ENCODE data around the gene TRMT1. TPM values are rescaled to one million over a fixed set of nuclear protein-coding genes. Genes with fewer than 3 reads are reported as not detected.

TRMT1 gene
- total RNA-seq, 1 donor from 2014 or later: 153 TPM

DNA sequence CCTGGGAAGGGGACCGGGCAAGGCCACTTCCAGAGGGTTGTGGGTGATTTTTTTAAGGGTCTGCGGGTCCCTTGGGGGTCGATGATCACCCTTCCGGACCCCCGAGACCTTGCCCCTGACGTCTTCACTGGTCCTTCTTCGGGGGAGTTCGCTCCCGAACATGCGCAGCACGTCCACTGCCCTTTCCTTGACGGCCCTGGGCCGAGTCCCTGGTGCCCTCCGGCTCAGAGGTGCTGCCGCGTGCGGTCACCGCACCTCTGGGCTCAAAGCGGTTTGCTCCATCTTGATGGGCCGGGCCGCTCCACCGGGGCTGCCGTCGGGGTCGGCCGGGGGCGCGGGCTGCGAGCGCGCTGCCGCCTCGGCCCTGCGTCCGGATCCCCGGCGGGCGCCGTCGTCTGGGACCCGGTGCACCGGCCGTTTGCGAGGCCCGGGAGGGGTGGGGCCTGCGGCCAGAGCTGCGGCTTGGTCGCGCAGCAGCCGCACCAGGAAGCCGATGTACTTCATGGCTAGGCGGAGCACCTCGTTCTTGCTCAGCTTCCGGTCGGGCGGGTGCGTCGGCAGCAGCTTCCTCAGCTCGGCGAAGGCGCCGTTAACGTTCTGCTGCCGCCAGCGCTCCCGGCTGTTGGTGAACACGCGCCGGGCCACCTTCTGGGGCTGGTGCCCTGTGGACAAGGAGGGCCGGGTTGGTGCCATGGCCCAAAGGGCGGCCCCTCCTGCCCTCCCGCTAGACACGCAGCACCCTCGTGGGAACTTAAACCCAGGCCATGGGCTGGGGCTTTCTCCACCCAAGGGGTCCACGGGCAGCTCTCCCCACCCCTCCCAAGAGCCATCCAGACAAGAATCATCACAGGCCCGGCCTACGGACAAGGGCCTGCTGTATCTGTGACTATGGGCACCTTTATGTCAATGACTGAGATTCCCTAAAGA lies 17.2 kb downstream of the TRMT1 start:
- H3K4me3 Mint-ChIP-seq: peak overlapping the region; percentile 80
- peaks cover 47% of the 10 kb centered on the region for H3K4me1 Mint-ChIP-seq
- peaks cover 24% of the 10 kb centered on the region for H3K27me3 Mint-ChIP-seq
- DNase-seq: peak; percentile 94
- peak overlapping the region; percentile 92 for H3K27ac Mint-ChIP-seq
- H3K9me3 Mint-ChIP-seq: no peaks in the 10 kb centered on the region
- peaks cover 5% of the 10 kb centered on the region for H3K36me3 Mint-ChIP-seq (ENCODE audit: low read depth)
- intact Hi-C loops (cut with micrococcal nuclease): loop anchor here (1.0 to 5.0 kb wide), 2 partner anchors 87 to 262 kb away; partner anchors contain the start of gene MAST1

DNA sequence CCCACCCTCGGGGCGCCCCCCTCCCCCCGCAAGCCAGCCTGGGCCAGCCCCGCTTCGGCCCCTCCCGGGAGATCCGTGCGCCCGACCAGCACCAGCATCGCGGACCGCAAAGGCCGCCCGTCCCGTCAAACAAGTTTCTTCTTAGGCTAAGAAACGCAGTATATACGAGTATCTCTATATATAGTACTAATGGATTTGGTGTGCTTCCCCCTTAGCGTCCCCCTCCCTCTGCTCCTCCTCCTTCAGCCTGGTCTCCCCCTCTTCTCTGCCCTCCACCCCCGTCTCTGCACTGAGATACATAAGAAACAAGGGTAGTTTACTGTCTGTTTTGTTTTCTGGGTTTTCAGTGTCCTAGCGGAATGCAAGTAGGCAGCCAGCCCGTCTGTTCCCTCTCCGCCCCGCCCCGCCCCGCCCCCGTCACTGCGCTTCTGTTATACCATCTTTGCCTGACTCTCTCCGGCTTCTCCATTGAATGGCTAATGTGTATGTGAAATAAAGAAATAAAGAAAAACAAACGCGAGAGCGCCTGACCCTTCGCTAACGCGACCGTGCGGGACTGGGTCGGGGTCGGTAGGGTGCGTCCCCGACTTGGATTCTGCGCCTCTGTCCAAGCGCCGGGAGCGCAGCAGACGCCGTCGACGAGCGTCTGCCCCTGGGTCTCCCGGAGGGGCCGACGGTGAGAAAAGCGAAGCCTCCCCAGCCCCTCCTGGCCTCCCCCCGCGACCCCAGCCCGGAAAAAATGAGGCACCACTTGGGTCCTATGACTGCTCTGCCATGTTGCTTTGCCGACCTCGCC lies 18.1 kb downstream of the TRMT1 start:
- peak overlapping the region; percentile 78 for H3K27ac Mint-ChIP-seq
- peak; percentile 76 for DNase-seq

DNA sequence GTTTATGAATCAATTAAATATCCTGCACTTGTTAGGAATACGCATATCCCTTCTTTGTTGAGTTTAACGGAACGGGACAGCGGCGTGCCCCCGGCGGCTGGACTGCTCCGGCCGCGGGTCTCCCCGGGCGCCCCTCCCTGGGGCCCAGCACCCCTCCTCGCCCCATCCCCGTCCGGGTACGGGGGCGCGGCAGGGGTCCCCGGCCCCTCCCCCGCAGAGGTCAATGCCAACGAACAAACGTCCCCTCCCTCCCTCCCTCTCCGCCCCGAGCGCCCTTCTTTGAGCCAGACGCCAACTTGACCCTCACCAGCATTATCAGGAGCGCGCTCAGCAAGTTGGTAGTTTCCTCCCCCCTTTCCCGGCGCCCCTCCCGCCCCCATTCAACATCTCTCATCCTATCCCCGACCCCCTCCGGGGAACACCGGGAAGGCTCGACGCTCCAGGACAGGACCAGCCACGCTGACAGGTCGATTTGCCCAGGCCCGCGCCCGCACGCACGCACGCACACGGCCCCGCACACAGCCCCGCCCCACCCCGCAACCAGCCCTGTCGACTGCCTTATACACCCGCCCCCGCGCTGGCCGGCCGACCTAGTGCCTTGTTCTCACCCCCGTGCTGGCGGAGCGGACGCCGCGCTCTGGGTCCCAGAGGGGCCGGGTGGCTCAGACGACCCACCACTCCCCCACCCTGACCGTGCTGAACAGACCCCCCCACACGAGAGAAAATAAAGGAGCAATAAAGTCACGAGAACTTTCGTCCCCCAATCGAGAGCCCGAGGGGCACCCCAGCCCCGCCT lies 18.9 kb downstream of the TRMT1 start:
- intact Hi-C loops (cut with micrococcal nuclease): loop anchor here (5.0 kb wide), 1 partner anchor 260 kb away; the partner anchor contains the start of gene MAST1
- Mint-ChIP-seq H3K4me3 (peak overlapping the region; percentile 80), H3K36me3 (ENCODE audit: low read depth) (peaks cover 5% of the 10 kb centered on the region), H3K27ac (peak overlapping the region; percentile 83), H3K27me3 (peaks cover 28% of the 10 kb centered on the region), H3K4me1 (peaks cover 46% of the 10 kb centered on the region), H3K9me3 (no peaks in the 10 kb centered on the region)
- DNase-seq: peak; percentile 74

More for the DNA sequence above, 18.1 kb downstream of the TRMT1 start:
- H3K4me1 Mint-ChIP-seq: peaks cover 51% of the 10 kb centered on the region
- peak overlapping the region; percentile 80 for H3K4me3 Mint-ChIP-seq
- peaks cover 5% of the 10 kb centered on the region for H3K36me3 Mint-ChIP-seq (ENCODE audit: low read depth)
- peaks cover 28% of the 10 kb centered on the region for H3K27me3 Mint-ChIP-seq
- no peaks in the 10 kb centered on the region for H3K9me3 Mint-ChIP-seq
- intact Hi-C loops (cut with micrococcal nuclease): loop anchor here (1.0 to 5.0 kb wide), 2 partner anchors 86 to 261 kb away; partner anchors contain the start of gene MAST1

DNA sequence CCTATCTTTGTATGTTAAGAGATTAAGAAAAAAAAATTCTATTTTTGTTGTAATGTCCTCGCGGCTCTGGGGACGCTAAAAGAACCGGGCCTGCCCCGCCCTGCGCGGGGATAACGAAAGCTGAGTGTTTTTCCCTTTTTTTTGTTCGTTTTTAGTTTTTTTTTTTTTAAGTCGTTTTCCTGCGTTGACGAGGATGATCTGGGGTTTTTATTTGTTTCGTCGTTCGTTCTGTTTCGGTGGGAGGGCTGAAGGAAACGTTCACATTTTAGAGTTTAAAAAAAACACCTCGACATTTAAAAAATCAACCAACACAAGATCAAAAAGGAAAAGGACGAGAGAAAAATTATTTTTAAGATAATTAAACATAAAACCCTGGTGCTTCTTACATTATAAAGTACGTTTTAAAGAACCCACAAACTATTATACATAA lies 19.5 kb downstream of the TRMT1 start:
- Mint-ChIP-seq H3K4me3 (peak overlapping the region; percentile 79), H3K36me3 (ENCODE audit: low read depth) (peaks cover 5% of the 10 kb centered on the region), H3K27ac (peak overlapping the region; percentile 70), H3K27me3 (peaks cover 28% of the 10 kb centered on the region), H3K9me3 (no peaks in the 10 kb centered on the region), H3K4me1 (peaks cover 44% of the 10 kb centered on the region)
- intact Hi-C loops (cut with micrococcal nuclease): loop anchor here (5.0 kb wide), 1 partner anchor 260 kb away; the partner anchor contains the start of gene MAST1
- peak; percentile 71 for DNase-seq

DNA sequence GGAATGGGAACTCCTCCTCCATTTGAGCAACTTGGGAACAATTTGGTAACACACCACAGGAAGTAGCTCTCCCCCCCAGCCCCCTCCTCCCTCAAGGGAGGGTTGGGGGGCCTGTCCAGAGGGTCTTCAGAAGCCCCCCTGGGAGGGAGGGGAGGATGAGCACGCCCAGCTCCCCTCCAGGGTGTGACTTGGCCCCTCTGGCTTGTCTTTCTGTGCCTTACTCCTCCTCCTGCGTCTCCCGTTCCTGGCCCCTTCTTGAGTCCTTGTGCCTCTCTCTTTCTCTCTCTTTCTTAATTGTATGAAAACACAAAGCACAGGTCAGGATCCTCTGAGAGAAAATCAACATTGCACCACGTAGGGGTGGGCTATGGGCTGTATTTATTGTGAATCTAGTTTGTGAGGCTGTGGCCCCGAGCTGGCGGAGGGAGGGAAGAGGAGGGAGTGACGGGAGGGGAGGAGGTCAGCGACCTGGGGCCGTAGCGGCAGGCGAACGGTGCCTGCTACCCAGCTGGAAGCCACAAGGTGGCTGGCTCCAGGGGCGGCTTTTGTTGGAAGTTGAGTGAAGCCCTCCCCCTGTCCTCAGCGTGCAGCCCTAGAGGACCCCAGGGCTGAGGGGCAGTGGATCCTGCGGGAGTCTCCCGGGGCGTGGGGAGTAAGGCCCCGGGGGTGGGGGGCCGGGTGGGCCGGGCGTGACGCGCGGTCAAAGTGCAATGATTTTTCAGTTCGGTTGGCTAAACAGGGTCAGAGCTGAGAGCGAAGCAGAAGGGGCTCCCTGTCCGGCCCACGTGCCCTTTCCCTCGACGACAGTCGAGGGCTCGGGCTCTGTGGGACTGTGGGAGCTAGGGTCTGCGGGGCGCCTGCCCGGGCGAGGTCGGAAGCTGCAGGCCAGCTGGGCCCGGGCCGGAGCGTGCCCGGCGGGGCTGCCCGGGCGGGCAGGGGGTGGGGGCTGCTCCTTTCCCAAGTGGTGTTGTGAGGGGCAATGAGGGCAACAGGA lies 20.3 kb downstream of the TRMT1 start:
- no peak for DNase-seq
- H3K36me3 Mint-ChIP-seq (ENCODE audit: low read depth): peaks cover 5% of the 10 kb centered on the region
- peak overlapping the region; percentile 76 for H3K4me3 Mint-ChIP-seq
- peak overlapping the region; percentile 49 for H3K27ac Mint-ChIP-seq
- H3K9me3 Mint-ChIP-seq: no peaks in the 10 kb centered on the region
- peaks cover 38% of the 10 kb centered on the region for H3K4me1 Mint-ChIP-seq
- intact Hi-C loops (cut with micrococcal nuclease): loop anchor here (5.0 kb wide), 1 partner anchor 259 kb away; the partner anchor contains the start of gene MAST1
- peaks cover 26% of the 10 kb centered on the region for H3K27me3 Mint-ChIP-seq

DNA sequence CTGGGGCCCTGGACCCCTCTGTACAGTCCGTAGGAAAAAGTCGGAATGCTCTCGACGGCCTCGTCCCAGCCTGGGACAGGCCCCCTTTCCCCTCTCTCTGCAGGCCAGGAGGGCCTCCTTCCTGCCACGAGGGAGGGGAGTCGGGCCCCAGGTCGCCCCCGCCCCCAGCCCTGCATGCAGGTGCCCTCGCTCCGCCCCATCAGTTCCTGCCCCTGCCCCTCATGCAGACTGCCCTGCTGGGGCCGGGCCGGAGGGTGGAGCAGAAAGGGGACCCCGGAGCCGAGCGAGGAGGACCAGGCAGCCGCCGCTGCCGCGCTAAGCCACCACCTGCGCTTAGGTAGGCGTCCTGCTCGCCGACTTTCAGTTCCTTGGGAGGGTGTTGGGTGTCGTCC lies 21.2 kb downstream of the TRMT1 start:
- no peak overlapping the region for H3K27ac Mint-ChIP-seq
- intact Hi-C loops (cut with micrococcal nuclease): loop anchor here (5.0 kb wide), 1 partner anchor 258 kb away; the partner anchor contains the start of gene MAST1
- DNase-seq: peak; percentile 71
- H3K4me1 Mint-ChIP-seq: peaks cover 36% of the 10 kb centered on the region
- no peak overlapping the region for H3K4me3 Mint-ChIP-seq
- H3K27me3 Mint-ChIP-seq: peaks cover 26% of the 10 kb centered on the region
- peaks cover 5% of the 10 kb centered on the region for H3K36me3 Mint-ChIP-seq (ENCODE audit: low read depth)
- H3K9me3 Mint-ChIP-seq: no peaks in the 10 kb centered on the region

DNA sequence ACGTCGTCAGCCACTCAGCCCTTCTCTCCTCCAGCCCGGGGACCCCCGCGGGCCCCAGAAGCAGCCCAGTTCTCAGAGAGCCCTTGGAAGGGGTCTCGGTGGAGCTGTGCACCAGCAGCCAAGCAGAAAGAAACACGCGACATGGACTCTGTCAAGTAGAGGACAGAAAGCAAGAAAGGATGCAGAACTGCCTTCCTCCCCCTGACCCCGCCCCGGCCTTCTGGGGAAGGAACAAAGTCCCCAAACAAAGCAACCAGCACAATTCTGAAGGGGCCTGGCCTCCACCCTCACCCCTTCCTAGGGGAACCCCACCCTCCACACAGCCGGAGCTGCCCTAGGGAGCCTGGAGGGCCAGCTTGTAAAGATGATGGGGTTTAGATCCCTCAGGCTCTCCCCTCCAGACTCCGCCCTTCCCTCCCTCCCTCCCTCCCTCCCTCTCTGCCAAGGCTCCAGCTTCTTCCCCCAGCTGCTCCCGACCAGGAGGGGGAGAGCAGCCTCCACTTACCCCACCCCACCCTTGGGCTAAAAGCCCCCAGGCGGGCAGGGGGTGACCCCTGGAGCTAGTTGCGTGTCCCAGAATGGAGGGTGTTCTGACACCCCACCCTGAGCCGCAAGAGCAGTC lies 21.7 kb downstream of the TRMT1 start:
- peak; percentile 74 for DNase-seq
- peaks cover under 1% of the 10 kb centered on the region for H3K36me3 Mint-ChIP-seq (ENCODE audit: low read depth)
- intact Hi-C loops (cut with micrococcal nuclease): loop anchor here (5.0 kb wide), 1 partner anchor 258 kb away; the partner anchor contains the start of gene MAST1
- peak overlapping the region; percentile 23 for H3K4me3 Mint-ChIP-seq
- no peaks in the 10 kb centered on the region for H3K9me3 Mint-ChIP-seq
- peaks cover 31% of the 10 kb centered on the region for H3K4me1 Mint-ChIP-seq
- H3K27me3 Mint-ChIP-seq: peaks cover 26% of the 10 kb centered on the region
- no peak overlapping the region for H3K27ac Mint-ChIP-seq

DNA sequence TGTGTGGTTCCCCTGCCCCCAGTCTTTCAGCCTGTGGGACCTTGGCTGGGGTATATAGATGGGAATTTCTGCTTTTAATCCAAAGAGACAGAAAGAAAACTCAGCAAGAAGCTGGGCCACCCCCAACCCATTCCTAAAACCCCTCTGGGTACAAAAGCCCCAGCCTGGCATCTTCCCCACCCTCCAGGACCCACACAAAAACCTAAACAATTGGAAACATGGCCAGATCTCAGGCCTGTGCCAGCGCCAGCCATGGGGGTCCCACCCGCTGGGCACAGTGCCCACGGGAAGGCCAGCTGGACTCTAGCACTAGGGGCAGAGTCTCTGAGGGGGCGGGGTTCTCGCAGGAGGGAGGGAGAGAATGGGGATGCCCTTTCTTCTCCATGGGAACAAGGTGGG lies 22.4 kb downstream of the TRMT1 start:
- Mint-ChIP-seq H3K27ac (no peak overlapping the region), H3K9me3 (no peaks in the 10 kb centered on the region), H3K36me3 (ENCODE audit: low read depth) (no peaks in the 10 kb centered on the region), H3K27me3 (peaks cover 26% of the 10 kb centered on the region), H3K4me3 (no peak overlapping the region), H3K4me1 (peaks cover 26% of the 10 kb centered on the region)
- intact Hi-C loops (cut with micrococcal nuclease): no loop called here
- no peak for DNase-seq

DNA sequence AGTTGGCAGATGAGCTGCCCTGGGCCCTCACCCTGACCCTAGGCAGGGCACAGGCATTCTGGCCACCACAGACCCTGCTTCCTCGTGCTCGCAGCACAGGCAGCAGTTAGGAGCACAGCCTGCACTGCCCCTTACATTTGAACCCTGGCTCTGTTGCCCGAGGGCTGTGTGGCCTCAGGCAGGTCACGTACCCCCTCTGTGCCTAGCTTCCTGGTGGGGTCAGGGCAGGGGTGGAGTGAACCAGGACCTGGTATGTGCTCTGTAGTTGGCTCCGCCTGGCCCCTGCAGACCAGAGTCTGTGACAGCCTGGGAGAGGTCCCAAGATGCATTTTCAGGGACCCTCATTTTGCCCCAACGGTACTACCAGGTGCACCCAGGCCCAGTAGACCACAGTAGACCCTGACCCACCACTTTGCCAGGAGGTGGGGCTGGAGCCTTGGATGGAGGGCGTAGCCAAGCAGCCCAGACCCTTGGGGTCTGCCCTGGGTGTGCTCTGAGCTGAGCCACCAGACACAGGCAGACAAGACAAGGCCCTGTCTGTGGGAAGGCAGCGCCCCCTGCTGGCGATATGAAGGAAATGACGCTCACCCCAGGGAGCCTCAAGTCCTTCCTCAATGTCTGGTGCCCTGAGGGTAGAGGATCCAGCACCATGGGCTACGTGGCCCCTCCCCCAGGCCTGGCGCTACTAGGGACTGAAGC lies 23.0 kb downstream of the TRMT1 start:
- Mint-ChIP-seq H3K27me3 (peaks cover 25% of the 10 kb centered on the region), H3K4me3 (no peak overlapping the region), H3K4me1 (peaks cover 23% of the 10 kb centered on the region), H3K27ac (no peak overlapping the region), H3K36me3 (ENCODE audit: low read depth) (no peaks in the 10 kb centered on the region), H3K9me3 (no peaks in the 10 kb centered on the region)
- intact Hi-C loops (cut with micrococcal nuclease): loop anchor here (1.0 kb wide), 1 partner anchor 115 kb away; no protein-coding TSS in a partner anchor
- DNase-seq: peak; percentile 94

DNA sequence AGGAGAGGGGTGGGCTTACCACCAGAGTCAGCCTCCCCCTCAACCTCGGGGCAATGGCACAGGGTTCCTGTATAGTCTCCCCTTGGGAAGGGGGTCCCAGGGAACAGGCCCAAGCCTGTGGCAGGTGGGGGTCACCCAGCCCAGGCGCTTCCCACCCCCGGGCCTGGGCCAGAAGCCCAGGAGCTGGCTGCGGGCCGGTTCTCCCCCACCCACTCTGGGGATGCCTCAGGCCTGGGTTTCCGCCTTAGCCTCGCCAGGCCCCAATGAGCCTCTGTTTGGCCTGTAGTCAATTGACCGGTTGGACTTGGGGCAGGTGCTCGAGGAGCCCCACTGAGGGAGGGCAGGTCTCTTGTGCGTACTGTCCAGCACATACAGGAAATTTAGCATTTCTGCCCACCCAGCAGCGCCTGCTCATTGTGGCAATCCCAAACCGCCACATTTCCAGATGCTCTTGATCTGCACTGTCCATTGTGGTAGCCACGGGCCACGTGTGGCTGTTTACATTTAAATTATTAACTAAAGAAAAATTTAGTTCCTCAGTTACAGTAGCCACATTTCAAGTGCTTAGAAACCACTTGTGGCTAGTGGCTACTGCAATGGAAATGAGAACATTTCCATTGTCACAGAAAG lies 23.8 kb downstream of the TRMT1 start:
- Mint-ChIP-seq H3K27me3 (peaks cover 21% of the 10 kb centered on the region), H3K27ac (no peak overlapping the region), H3K4me1 (peaks cover 17% of the 10 kb centered on the region), H3K36me3 (ENCODE audit: low read depth) (no peaks in the 10 kb centered on the region), H3K9me3 (no peaks in the 10 kb centered on the region), H3K4me3 (no peak overlapping the region)
- intact Hi-C loops (cut with micrococcal nuclease): loop anchor here (1.0 kb wide), 1 partner anchor 114 kb away; no protein-coding TSS in a partner anchor
- DNase-seq: no peak

DNA sequence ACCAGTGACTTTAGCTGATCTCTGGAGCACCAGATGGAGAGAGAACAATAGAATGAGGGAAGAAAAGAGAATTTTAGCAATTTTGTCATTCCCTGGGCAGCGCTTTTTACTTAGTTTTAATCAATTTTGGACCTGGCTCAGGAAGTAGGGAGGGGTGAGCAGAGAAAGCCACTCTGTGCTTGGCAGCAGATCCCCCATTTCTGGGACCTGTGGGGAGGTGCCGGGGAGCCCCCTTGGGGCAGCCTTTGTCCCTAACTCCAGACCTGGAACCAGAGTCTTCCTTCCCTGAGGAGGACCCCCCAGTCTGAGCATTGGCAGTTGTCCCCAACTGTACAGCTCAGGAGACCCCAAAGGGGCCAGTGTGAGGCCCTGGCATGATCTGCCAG lies 24.4 kb downstream of the TRMT1 start:
- DNase-seq: no peak
- H3K9me3 Mint-ChIP-seq: no peaks in the 10 kb centered on the region
- peaks cover 18% of the 10 kb centered on the region for H3K27me3 Mint-ChIP-seq
- peaks cover 17% of the 10 kb centered on the region for H3K4me1 Mint-ChIP-seq
- no peak overlapping the region for H3K27ac Mint-ChIP-seq
- no peak overlapping the region for H3K4me3 Mint-ChIP-seq
- no peaks in the 10 kb centered on the region for H3K36me3 Mint-ChIP-seq (ENCODE audit: low read depth)
- intact Hi-C loops (cut with micrococcal nuclease): no loop called here

Data from activated CD4-positive, alpha-beta T cell treated with anti-CD3 and anti-CD28 coated beads, Interleukin-2, amount 10 ng/mL, durations not matched to agents 24 days and 14 days (primary cell).